LHCN-M2 (cell line): ENCODE data around the gene SLC6A8. TPM values are rescaled to one million over a fixed set of nuclear protein-coding genes. Genes with fewer than 3 reads are reported as not detected.

Experiments
- DNase-seq: peaks from one replicate; pipeline ENCODE4 v3.0.0-alpha.2; 2012; ENCODE audit warnings: low read depth
- total RNA-seq: library from RNA; depleted of rRNA; stranded (reverse); fragments of >200 nt; gene quantifications from 2 replicates; pipeline ENCODE4 v1.2.3, GENCODE V29; 2014

SLC6A8 gene
- total RNA-seq, 1 experiment from 2014 or later = 10.2 TPM

GRCh38 chrX:153706799-153707198 is 19.1 kb downstream of the SLC6A8 start:
- DNase-seq = no peak

- no peak for DNase-seq
Measured at GRCh38 chrX:153707406-153707805, 19.7 kb downstream of the SLC6A8 start.

- peak; percentile 67 for DNase-seq
Measured at GRCh38 chrX:153708415-153708814, 20.7 kb downstream of the SLC6A8 start.

- no peak for DNase-seq
Measured at GRCh38 chrX:153709726-153710674, 22.3 kb downstream of the SLC6A8 start.

GRCh38 chrX:153714256-153714655 is 26.5 kb downstream of the SLC6A8 start:
- DNase-seq = no peak

GRCh38 chrX:153717445-153717844 is 29.7 kb downstream of the SLC6A8 start:
- no peak for DNase-seq

- DNase-seq = no peak
Measured at GRCh38 chrX:153719238-153719637, 31.5 kb downstream of the SLC6A8 start.

- no peak for DNase-seq
Measured at GRCh38 chrX:153719701-153720100, 32.0 kb downstream of the SLC6A8 start.

GRCh38 chrX:153722704-153723350 is 35.1 kb downstream of the SLC6A8 start:
- DNase-seq = no peak

GRCh38 chrX:153723351-153724251 is 35.9 kb downstream of the SLC6A8 start:
- no peak for DNase-seq

GRCh38 chrX:153724252-153725038 is 36.7 kb downstream of the SLC6A8 start, which contains the start of the genes ABCD1 and BCAP31:
TSS of gene ABCD1 (plus strand) at chrX:153724856. CDS start at chrX:153725267, 411 bp downstream.
TSS of gene BCAP31 (minus strand) at chrX:153724387. CDS start at chrX:153723244, 1,143 bp downstream.
- peak; percentile 84 for DNase-seq

GRCh38 chrX:153725039-153725831 is 37.5 kb downstream of the SLC6A8 start:
- DNase-seq = no peak

- no peak for DNase-seq
Measured at GRCh38 chrX:153725832-153726285, 38.1 kb downstream of the SLC6A8 start.

GRCh38 chrX:153726286-153727122 is 38.8 kb downstream of the SLC6A8 start:
- peak; percentile 80 for DNase-seq

GRCh38 chrX:153727123-153727931 is 39.6 kb downstream of the SLC6A8 start:
- peak; percentile 48 for DNase-seq

- DNase-seq = no peak
Measured at GRCh38 chrX:153728095-153728494, 40.4 kb downstream of the SLC6A8 start.

GRCh38 chrX:153728951-153729631 is 41.4 kb downstream of the SLC6A8 start:
- no peak for DNase-seq
